ENCODE measurements around the gene CR1.
"Not testable (repeated sequence)": the region's sequence is repeated elsewhere in the genome, so short reads cannot be mapped to it uniquely, and the experiment has no call there.

CR1 gene

GRCh38 chr1:207676153-207676552, 180.2 kb downstream of the CR1 start:
- no peak for DNase-seq (ENCODE audit: low read depth)

GRCh38 chr1:207680590-207681388, 184.8 kb downstream of the CR1 start:
- peak; percentile 68 for DNase-seq (ENCODE audit: low read depth)

GRCh38 chr1:207682872-207683434, 187.0 kb downstream of the CR1 start:
- DNase-seq (ENCODE audit: low read depth): not testable (repeated sequence)

- DNase-seq (ENCODE audit: low read depth): not testable (repeated sequence)
These were observed 194.6 kb downstream of the CR1 start for GRCh38 chr1:207690551-207690950.

GRCh38 chr1:207691010-207691409, 195.1 kb downstream of the CR1 start:
- no peak for DNase-seq (ENCODE audit: low read depth)
